Pulmonary artery endothelial cell (primary cell): Measurements from ENCODE around the gene HOXD8. TPM values are rescaled to one million over a fixed set of nuclear protein-coding genes. Genes with fewer than 3 reads are reported as not detected.

Experiments
- DNase-seq: peaks from one replicate; pipeline ENCODE4 v3.0.0-alpha.2; 2011; ENCODE audit warnings: low read depth, low spot score
- total RNA-seq: library from RNA; depleted of rRNA; stranded (reverse); fragments of >200 nt; gene quantifications from 2 replicates; pipeline ENCODE4 v1.2.3, GENCODE V29; 2014

HOXD8 gene
- total RNA-seq, 1 donor from 2014 or later, result not detected

DNA sequence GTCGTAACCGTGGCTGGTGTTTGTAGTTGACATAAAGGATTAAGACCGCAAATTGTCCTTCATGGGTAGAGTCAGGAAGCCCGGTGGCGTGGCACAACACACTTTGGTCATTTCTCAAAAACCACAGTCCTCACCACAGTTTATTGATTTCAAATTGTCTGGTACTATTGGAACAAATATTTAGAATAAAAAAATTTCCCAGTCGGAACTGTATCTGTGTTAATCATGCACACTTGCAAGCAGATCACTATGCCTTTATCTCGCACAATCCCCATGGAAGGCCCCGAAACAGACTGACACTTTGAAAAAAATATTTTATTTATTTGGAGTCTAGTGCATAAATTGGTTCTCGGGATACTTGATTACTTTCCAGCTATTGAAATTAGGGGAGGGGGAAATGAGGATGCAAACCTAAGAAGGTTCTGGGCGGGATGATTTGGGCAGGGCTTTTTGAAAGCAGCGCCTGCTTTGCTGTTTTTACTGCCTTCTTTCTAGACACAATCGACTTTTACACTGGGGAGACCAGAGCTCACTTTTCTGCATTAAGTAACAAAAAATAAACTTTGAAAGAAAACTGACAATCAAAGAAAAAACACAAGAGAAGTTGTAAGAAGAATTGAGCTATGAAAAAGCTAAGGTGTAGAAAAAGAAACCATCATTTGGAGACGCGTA, 43.5 kb downstream of the HOXD8 start:
- no peak for DNase-seq

DNA sequence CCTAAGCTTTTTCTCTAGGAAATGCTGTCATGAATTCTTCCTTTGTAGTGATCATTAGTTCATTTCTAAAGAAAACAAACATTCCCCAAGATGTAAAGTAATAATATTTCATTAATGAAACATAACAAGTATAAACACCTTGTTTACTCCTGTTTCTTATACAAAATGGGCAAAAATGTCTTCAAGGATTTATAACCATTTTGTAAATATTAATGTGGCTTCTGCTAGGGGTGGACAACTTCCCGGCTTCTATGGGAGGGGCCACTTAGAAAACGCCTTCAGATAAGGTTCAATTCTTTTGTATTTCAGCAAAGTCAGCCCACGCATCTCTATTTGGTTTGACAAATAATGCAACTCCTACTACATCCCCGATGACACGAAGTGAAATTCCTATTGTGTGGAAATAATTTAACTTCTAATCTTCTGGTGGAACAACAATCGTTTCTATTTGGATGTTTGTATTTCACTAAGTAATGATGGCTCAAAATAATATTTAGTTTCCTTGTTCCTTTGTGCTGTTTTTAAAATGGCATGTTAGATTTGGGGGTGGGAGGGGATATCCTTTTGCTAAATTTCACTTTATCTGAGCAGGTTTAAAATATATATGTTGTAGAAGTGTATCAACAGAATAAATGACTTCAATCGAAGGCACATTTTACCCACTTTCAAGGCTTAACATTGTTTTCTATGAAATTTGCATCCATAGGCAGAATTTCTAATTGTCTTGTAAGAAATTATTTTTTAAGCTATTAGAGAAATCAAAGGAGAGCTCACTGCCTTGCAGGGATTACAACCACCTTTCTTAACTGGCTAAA, 44.3 kb downstream of the HOXD8 start:
- DNase-seq, result no peak

DNA sequence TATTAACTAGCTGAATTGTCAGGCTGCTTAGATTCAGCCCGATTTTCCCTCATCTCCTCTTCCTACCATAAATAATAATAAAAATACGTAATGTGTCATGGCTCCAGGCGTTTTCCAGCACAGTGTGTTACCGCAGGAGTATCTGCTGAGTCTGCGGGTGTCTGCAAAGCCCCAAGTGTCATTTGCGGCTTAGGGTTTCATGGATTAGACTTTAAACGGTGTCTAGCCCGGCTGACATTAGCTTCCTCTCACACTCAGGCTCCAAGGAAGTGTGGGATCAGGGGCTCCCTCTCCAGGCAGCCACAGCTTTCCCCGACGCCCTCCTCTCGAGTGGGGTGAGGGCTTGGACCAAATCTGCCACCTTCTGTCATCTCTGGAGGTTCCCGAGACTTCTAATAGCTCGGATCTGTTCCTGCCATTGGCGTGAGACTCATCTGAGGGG, 44.9 kb downstream of the HOXD8 start:
- no peak for DNase-seq

DNA sequence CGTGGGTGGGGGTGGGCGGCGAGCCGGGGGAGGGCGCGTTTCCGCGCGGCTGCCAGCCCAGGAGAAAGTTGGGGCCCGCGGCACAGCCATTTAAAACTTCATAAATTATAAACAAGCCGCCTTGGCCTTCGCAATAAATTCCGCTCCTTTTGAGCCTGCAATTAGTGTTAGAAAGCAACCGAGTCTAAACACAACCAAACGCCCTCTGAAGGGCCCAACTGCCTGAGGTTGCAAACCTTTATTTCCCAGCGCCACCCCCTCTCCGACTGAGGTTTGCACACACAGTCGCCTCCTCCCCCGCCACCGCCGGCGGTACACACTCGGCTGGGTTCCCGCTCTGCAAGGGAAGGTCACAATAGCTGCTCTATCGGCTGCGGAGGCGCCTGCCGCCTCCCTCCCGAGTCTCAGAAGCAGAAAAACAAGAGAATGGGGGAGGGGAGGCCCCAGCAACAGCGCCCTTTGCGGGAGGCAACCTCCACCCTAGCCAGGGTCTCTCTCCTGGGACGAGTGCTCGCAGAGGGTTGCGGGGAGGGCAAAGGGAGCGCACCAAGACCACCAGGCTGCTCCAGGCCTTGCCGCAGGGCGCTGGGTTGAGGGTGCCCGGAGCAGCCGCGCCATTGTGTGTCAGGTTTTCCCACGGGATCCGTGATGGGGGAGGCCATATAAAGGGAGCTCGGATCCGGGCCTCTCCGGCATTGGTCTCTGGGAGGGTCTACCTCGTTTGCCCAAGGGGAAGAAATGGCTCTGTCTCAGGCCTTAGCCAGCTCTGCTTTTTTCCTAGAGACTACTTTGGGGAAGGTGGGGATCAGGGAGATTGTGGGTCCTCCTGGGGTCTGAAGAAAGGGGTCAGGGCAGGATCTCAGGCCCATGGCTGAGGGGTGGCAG, 45.6 kb downstream of the HOXD8 start:
- DNase-seq, result no peak

GRCh38 chr2:176175709-176176607, 46.5 kb downstream of the HOXD8 start:
- no peak for DNase-seq

DNA sequence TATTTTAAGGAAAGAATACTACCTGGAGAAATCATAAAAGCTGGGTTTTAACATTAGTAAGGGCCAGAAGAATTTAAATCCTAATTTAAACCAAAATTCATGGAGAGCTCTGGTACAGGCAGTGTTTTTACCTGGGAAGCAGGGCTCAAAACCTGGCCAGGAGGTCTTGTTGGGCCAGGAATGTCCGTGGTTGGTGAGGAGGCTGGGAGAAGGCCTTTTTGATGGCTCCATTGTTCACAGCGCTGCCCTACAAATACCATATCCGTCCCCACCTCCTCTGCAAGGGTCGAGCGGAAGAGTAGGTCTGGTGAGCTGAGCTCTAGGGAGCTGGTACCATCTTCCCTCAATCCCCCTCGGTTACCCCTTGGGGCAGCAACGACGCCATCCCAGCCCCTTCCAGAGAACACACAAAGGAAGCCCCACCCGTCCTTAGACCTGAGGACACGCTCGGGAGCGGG, 48.1 kb downstream of the HOXD8 start:
- no peak for DNase-seq

GRCh38 chr2:176178038-176178756, 48.7 kb downstream of the HOXD8 start:
- no peak for DNase-seq

DNA sequence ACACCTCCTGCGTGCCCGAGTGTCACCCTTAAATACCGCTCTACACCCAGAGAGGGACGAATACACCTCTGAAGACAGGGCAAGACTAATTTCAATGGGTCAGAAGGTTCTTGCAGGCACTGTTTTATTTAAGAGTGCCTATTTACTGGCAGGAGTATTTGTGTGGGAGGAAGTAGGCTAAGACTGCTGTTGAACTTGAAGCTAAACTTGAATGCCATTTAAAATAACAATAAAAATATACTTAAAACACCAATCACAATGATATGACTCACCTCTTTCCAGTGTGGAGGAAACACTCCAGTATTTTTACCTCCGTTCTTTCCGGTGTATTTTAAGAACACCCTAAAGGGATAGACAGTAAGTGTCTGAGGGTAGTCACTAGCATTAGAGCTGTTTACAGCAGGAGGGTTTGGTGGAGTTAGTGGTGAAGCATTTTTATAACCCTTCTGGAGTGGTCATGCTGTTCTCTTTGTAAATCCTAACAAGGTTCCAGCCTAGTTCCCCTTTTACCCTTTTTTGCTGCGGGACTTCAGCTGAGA, 49.3 kb downstream of the HOXD8 start:
- no peak for DNase-seq

DNA sequence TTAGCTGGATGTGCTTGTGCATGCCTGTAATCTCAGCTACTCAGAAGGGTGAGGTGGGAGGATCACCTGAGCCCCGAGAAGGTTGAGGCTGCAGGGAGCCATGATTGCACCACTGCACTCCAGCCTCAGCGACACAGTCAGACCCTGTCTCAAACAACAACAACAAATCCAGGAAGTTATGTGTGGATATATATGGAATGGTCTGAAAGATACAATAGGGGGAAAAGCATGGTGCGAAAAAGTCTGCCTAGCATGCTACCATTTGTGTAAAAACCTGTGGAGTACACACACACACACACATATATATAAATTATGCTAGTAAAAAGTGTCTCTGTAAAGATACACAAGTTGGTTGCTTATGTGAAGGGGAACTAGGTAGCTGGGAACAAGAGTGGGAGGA, 52.0 kb downstream of the HOXD8 start:
- DNase-seq, result no peak

Other genes with a start within 250 kb of the HOXD8 start
- gene LNPK, start 127.4 kb upstream of the HOXD8 start, total RNA-seq, result 5.7 and 12.4 TPM in 2 replicates
- gene EVX2, start 45.7 kb upstream of the HOXD8 start, total RNA-seq, result not detected in 2 replicates
- not detected in 2 replicates for gene HOXD13, start 37.0 kb upstream of the HOXD8 start, total RNA-seq
- not detected in 2 replicates for gene HOXD12, start 29.9 kb upstream of the HOXD8 start, total RNA-seq
- gene HOXD11, start 22.4 kb upstream of the HOXD8 start, total RNA-seq, result not detected in 2 replicates
- gene HOXD10, start 12.9 kb upstream of the HOXD8 start, total RNA-seq, result not detected in 2 replicates
- not detected in 2 replicates for gene HOXD9, start 7.0 kb upstream of the HOXD8 start, total RNA-seq
- not detected in 2 replicates for gene HOXD4, start 21.8 kb downstream of the HOXD8 start, total RNA-seq
- gene HOXD3, start 27.6 kb downstream of the HOXD8 start, total RNA-seq, result not detected in 2 replicates
- 0.07 TPM in 1 of 2 replicates, not detected in the other for gene HOXD1, start 59.0 kb downstream of the HOXD8 start, total RNA-seq
- 25.6 and 34.5 TPM in 2 replicates for gene MTX2, start 139.7 kb downstream of the HOXD8 start, total RNA-seq